ENCODE data around the gene FNIP1. TPM values are rescaled to one million over a fixed set of nuclear protein-coding genes. Genes with fewer than 3 reads are reported as not detected.

Gene FNIP1
- total and polyA plus RNA-seq, 9 of the 15 experiments (the other 6 are each of a cell fraction or from before 2014, with no cell fraction given) = 5.0 to 32.8 (median 18.4) TPM

DNA sequence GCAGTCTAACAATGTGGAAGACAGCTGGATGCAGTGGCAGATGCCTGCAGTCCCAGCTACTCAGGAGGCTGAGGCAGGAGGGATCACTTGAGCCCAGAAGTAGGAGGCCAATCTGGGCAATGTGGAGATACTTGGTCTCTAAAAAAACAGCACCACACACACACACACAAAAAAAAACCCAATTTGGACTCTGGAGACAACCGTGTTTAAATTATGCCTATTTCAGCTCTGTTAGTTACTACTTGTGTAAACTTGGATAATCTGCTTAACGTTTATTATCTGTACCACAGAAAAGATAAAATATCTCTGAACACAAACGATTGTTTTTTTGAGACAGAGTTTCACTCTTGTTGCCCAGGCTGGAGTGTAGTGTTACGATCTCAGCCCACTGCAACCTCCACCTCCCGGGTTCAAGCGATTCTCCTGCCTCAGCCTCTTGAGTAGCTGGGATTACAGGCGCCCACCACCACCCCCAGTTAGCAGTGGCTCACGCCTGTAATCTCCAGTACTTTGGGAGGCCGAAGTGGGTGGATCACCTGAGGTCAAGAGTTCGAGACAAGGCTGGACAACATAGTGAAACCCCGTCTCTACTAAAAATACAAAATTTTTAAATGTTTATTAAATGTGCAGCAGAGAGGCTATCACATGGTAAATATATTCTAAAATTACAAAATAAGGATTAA is 179.5 kb downstream of the FNIP1 start:
- CTCF ChIA-PET (ENCODE audit: low intra/inter-chr PET ratio) = no interaction called here
- Histone ChIP-seq H3K27me3 (ENCODE audit: control insufficient read depth in 2 of 2, insufficient read depth in 2 of 2, low read length in 2 of 2) (no peaks in the 10 kb centered on the region), H3K27ac (ENCODE audit: extremely low read depth, low read depth, low read length) (peak overlapping the region; percentile 4; the same call in 1 of the 3 replicates), H3K9me1 (ENCODE audit: control insufficient read depth, insufficient read depth, low read length) (peaks cover 2% of the 10 kb centered on the region), H2AFZ (ENCODE audit: low read depth, low read length) (no peak overlapping the region), H3K9ac (ENCODE audit: insufficient read depth in 1 of 2, low read depth in 2 of 2, low read length in 2 of 2) (no peak overlapping the region), H3K4me3 (no peak overlapping the region), H3K9me3 (replicated peaks; ENCODE audit: control insufficient read depth, insufficient read depth, low read depth, low read length) (no peaks in the 10 kb centered on the region), H3K79me2 (ENCODE audit: control insufficient read depth, insufficient read depth, low read length) (peaks cover 99% of the 10 kb centered on the region), H4K20me1 (replicated peaks; ENCODE audit: control insufficient read depth, insufficient read depth, low read length) (no peaks in the 10 kb centered on the region), H3K36me3 (ENCODE audit: control insufficient read depth, insufficient read depth, low read length) (peaks cover 7% of the 10 kb centered on the region), H3K4me2 (ENCODE audit: insufficient read depth, low read length) (no peak overlapping the region), H3K4me1 (replicated peaks in 1 of 2; ENCODE audit: control insufficient read depth in 2 of 2, insufficient read depth in 2 of 2, low read length in 2 of 2) (peaks cover 9 to 10% of the 10 kb centered on the region in 2 experiments; a peak in 3 of 5 replicates)
- FAIRE-seq (no peak), ATAC-seq (peak; percentile 33), DNase-seq (ENCODE audit: extremely low read depth in 1 of 4, low spot score in 3 of 4) (no peak)
- no TSS peak for BruUV-seq (replicated peaks)
- intact Hi-C loops (cut with micrococcal nuclease) (no loop called here), in situ Hi-C loops (cut with MboI) (no loop called here)
- POLR2A ChIA-PET = interaction anchor here (0.7 kb wide), 1 partner anchor 13 kb away, joined by 3 read pairs; no protein-coding TSS in a partner anchor
- TF ChIP-seq ADNP (tag; IDR thresholded peaks at IDR 0.05) (peak; percentile 73), EGR1 (conservative IDR thresholded peaks at IDR 0.05) (peak; percentile 43; the same call in 1 of the 2 replicates), SOX6 (IDR thresholded peaks at IDR 0.05) (0 out of 2 replicates have a peak, but pooled peaks have one; percentile 33), PURB (CRISPR knock-in tag; IDR thresholded peaks at IDR 0.05; ENCODE audit: low read depth) (no peak)
- TF ChIP-seq, protein P1, sequence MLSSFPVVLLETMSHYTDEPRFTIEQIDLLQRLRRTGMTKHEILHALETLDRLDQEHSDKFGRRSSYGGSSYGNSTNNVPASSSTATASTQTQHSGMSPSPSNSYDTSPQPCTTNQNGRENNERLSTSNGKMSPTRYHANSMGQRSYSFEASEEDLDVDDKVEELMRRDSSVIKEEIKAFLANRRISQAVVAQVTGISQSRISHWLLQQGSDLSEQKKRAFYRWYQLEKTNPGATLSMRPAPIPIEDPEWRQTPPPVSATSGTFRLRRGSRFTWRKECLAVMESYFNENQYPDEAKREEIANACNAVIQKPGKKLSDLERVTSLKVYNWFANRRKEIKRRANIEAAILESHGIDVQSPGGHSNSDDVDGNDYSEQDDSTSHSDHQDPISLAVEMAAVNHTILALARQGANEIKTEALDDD (IDR thresholded peaks at IDR 0.05) = 0 out of 2 replicates have a peak, but pooled peaks have one; percentile 30
- TF ChIP-seq, protein P2, sequence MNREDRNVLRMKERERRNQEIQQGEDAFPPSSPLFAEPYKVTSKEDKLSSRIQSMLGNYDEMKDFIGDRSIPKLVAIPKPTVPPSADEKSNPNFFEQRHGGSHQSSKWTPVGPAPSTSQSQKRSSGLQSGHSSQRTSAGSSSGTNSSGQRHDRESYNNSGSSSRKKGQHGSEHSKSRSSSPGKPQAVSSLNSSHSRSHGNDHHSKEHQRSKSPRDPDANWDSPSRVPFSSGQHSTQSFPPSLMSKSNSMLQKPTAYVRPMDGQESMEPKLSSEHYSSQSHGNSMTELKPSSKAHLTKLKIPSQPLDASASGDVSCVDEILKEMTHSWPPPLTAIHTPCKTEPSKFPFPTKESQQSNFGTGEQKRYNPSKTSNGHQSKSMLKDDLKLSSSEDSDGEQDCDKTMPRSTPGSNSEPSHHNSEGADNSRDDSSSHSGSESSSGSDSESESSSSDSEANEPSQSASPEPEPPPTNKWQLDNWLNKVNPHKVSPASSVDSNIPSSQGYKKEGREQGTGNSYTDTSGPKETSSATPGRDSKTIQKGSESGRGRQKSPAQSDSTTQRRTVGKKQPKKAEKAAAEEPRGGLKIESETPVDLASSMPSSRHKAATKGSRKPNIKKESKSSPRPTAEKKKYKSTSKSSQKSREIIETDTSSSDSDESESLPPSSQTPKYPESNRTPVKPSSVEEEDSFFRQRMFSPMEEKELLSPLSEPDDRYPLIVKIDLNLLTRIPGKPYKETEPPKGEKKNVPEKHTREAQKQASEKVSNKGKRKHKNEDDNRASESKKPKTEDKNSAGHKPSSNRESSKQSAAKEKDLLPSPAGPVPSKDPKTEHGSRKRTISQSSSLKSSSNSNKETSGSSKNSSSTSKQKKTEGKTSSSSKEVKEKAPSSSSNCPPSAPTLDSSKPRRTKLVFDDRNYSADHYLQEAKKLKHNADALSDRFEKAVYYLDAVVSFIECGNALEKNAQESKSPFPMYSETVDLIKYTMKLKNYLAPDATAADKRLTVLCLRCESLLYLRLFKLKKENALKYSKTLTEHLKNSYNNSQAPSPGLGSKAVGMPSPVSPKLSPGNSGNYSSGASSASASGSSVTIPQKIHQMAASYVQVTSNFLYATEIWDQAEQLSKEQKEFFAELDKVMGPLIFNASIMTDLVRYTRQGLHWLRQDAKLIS (CRISPR knock-in tag; IDR thresholded peaks at IDR 0.05) = no peak
- WGBS (ENCODE audit: insufficient coverage, low coverage, missing lambda C conversion rate) = 19% methylated on average over 11 of the region's 11 CpGs

Measured in K562 (cell line).